Suprapubic skin (tissue), 4 donors: ENCODE results near the gene RIOX2. TPM values are rescaled to one million over a fixed set of nuclear protein-coding genes. Genes with fewer than 3 reads are reported as not detected.

Source experiments
- DNase-seq, 2 donors: peaks; one replicate each; pipeline ENCODE4 v3.0.0-alpha.2; 2019; ENCODE audit warnings: low spot score in 2 of 2
- H3K27ac ChIP-seq: fragments of 200-600 bp; sonication (generic); one replicate; pipeline ENCODE4 v1.5.1; 2019
- H3K27me3 ChIP-seq: fragments of 200-600 bp; sonication (generic); one replicate; pipeline ENCODE4 v1.5.1; 2019
- H3K36me3 ChIP-seq: fragments of 200-600 bp; sonication (generic); one replicate; pipeline ENCODE4 v1.5.1; 2019
- H3K4me1 ChIP-seq: fragments of 200-600 bp; sonication (generic); one replicate; pipeline ENCODE4 v1.5.1; 2019
- H3K4me3 ChIP-seq: fragments of 200-600 bp; sonication (generic); one replicate; pipeline ENCODE4 v1.5.1; 2019; ENCODE audit warnings: mild to moderate bottlenecking
- H3K9me3 ChIP-seq: fragments of 200-600 bp; sonication (generic); one replicate; pipeline ENCODE4 v1.5.1; 2019
- CTCF ChIP-seq, 2 donors: fragments of 200-600 bp in 1 of 2; fragments of 450-650 bp in 1 of 2; sonication (generic) in 1 of 2; IDR thresholded peaks; one replicate each; pipeline ENCODE4 v1.5.1; 2016 to 2019; ENCODE audit warnings: antibody characterized with exemption in 2 of 2, mild to moderate bottlenecking in 1 of 2, moderate library complexity in 1 of 2
- EP300 ChIP-seq: sonication (generic); formaldehyde crosslinking; IDR thresholded peaks from one replicate; pipeline ENCODE4 v1.6.1; 2017; ENCODE audit warnings: antibody characterized with exemption
- POLR2A ChIP-seq, 2 donors: fragments of 450-650 bp; IDR thresholded peaks; one replicate each; pipeline ENCODE4 v1.6.1; 2017; ENCODE audit warnings: antibody characterized with exemption in 2 of 2, mild to moderate bottlenecking in 2 of 2, moderate library complexity in 2 of 2
- POLR2AphosphoS5 ChIP-seq, 3 donors: sonication (generic); formaldehyde crosslinking; IDR thresholded peaks; one replicate each; pipeline ENCODE4 v1.6.1; 2017; ENCODE audit warnings: antibody characterized with exemption in 3 of 3
- WGBS: methylation state at CpG from one replicate; pipeline ENCODE4 v1.1.5; 2018; 5-methylcytosine and 5-hydroxymethylcytosine counted together
- total RNA-seq, 4 donors: library from RNA; depleted of rRNA; stranded (reverse); fragments of >200 nt; gene quantifications; one replicate each; pipeline ENCODE4 v1.1.0, GENCODE V29; 2016

Gene RIOX2
- total RNA-seq, 4 donors from 2014 or later: 30.1 to 44.1 (median 38.6) TPM

- WGBS: 69% methylated on average over 4 of the region's 4 CpGs
- Histone ChIP-seq H3K4me3 (no peak overlapping the region), H3K27me3 (no peaks in the 10 kb centered on the region), H3K36me3 (peaks cover 80% of the 10 kb centered on the region), H3K27ac (no peak overlapping the region), H3K4me1 (no peaks in the 10 kb centered on the region), H3K9me3 (no peaks in the 10 kb centered on the region)
- DNase-seq: no peak
- TF ChIP-seq POLR2AphosphoS5 (IDR thresholded peaks at IDR 0.05) (no peak), CTCF (IDR thresholded peaks at IDR 0.05) (no peak), EP300 (no peak), POLR2A (IDR thresholded peaks at IDR 0.05) (no peak)
These were observed 29.3 kb downstream of the RIOX2 start for GRCh38 chr3:97942801-97943546.

- Histone ChIP-seq H3K27ac (no peak overlapping the region), H3K36me3 (peaks cover 67% of the 10 kb centered on the region), H3K4me1 (no peaks in the 10 kb centered on the region), H3K27me3 (no peaks in the 10 kb centered on the region), H3K9me3 (no peaks in the 10 kb centered on the region), H3K4me3 (no peak overlapping the region)
- no peak for DNase-seq
- TF ChIP-seq POLR2AphosphoS5 (IDR thresholded peaks at IDR 0.05): no peak
- TF ChIP-seq POLR2A (IDR thresholded peaks at IDR 0.05): no peak
- no peak for TF ChIP-seq EP300
- no peak for TF ChIP-seq CTCF (IDR thresholded peaks at IDR 0.05)
- WGBS: 33% methylated on average over 1 of the region's 1 CpG
These were observed 32.2 kb downstream of the RIOX2 start for GRCh38 chr3:97940034-97940433.

GRCh38 chr3:97939401-97939800 is 32.8 kb downstream of the RIOX2 start:
- Histone ChIP-seq H3K4me1 (no peaks in the 10 kb centered on the region), H3K4me3 (no peak overlapping the region), H3K9me3 (no peaks in the 10 kb centered on the region), H3K27me3 (no peaks in the 10 kb centered on the region), H3K36me3 (peaks cover 65% of the 10 kb centered on the region), H3K27ac (no peak overlapping the region)
- TF ChIP-seq EP300 (no peak), CTCF (IDR thresholded peaks at IDR 0.05) (no peak)
- no peak for DNase-seq
- 93% methylated on average over 2 of the region's 2 CpGs for WGBS

GRCh38 chr3:97938444-97938843 is 33.8 kb downstream of the RIOX2 start:
- Histone ChIP-seq H3K27me3 (no peaks in the 10 kb centered on the region), H3K4me1 (no peaks in the 10 kb centered on the region), H3K27ac (no peak overlapping the region), H3K9me3 (no peaks in the 10 kb centered on the region), H3K4me3 (no peak overlapping the region), H3K36me3 (peaks cover 65% of the 10 kb centered on the region)
- WGBS: 94% methylated on average over 1 of the region's 1 CpG
- TF ChIP-seq EP300 (no peak), CTCF (IDR thresholded peaks at IDR 0.05) (no peak), POLR2A (IDR thresholded peaks at IDR 0.05) (no peak), POLR2AphosphoS5 (IDR thresholded peaks at IDR 0.05) (no peak)
- DNase-seq: no peak

- no peak overlapping the region for H3K27ac ChIP-seq
- TF ChIP-seq POLR2A (IDR thresholded peaks at IDR 0.05) (no peak), EP300 (no peak), POLR2AphosphoS5 (IDR thresholded peaks at IDR 0.05) (no peak), CTCF (IDR thresholded peaks at IDR 0.05) (no peak)
- peaks cover 59% of the 10 kb centered on the region for H3K36me3 ChIP-seq
- H3K27me3 ChIP-seq: no peaks in the 10 kb centered on the region
- H3K4me3 ChIP-seq: no peak overlapping the region
- H3K9me3 ChIP-seq: no peaks in the 10 kb centered on the region
- no peak for DNase-seq
- WGBS: 90% methylated on average over 2 of the region's 2 CpGs
- H3K4me1 ChIP-seq: peaks cover 3% of the 10 kb centered on the region
These were observed 35.0 kb downstream of the RIOX2 start for GRCh38 chr3:97937205-97937604.
